Astrocyte (in vitro differentiated cells and primary cell): ENCODE results near the gene MAPK1IP1L. TPM values are rescaled to one million over a fixed set of nuclear protein-coding genes. Genes with fewer than 3 reads are reported as not detected.
"Not testable (repeated sequence)": the region's sequence is repeated elsewhere in the genome, so short reads cannot be mapped to it uniquely, and the experiment has no call there.

Source experiments
- DNase-seq: peaks from one replicate; pipeline ENCODE4 v3.0.0-alpha.2; 2010; ENCODE audit warnings: low read depth
- FAIRE-seq: peaks from 2 replicates; lab custom pipeline; 2011; peaks lifted over from hg19 to GRCh38; lab: Jason Lieb, UNC
- H2AFZ ChIP-seq: 2 replicates; pipeline ENCODE4 v1.6.0; 2012; ENCODE audit warnings: low read depth, low read length, inconsistent platforms
- H3K27ac ChIP-seq: 2 replicates; pipeline ENCODE4 v1.5.1; 2011; ENCODE audit warnings: low read depth, low read length, inconsistent platforms
- H3K27me3 ChIP-seq: 2 replicates; pipeline ENCODE4 v1.6.0; 2011; ENCODE audit warnings: low read length, inconsistent platforms; ENCODE audit not compliant: insufficient read depth
- H3K36me3 ChIP-seq: 2 replicates; pipeline ENCODE4 v1.5.1; 2011; ENCODE audit warnings: low read length, inconsistent platforms; ENCODE audit not compliant: insufficient read depth
- H3K4me1 ChIP-seq: 2 replicates; pipeline ENCODE4 v1.5.1; 2011; ENCODE audit warnings: low read length, inconsistent platforms; ENCODE audit not compliant: insufficient read depth
- H3K4me2 ChIP-seq: 2 replicates; pipeline ENCODE4 v1.6.0; 2012; ENCODE audit warnings: low read length, inconsistent platforms
- H3K4me3 ChIP-seq: 2 replicates; pipeline ENCODE4 v1.5.1; 2011; ENCODE audit warnings: low read depth, mild to moderate bottlenecking, low read length, inconsistent platforms; ENCODE audit not compliant: insufficient read depth
- H3K79me2 ChIP-seq: 2 replicates; pipeline ENCODE4 v1.6.0; 2012; ENCODE audit warnings: mild to moderate bottlenecking, low read length, inconsistent platforms; ENCODE audit not compliant: insufficient read depth
- H3K9ac ChIP-seq: 2 replicates; pipeline ENCODE4 v1.6.0; 2012; ENCODE audit warnings: mild to moderate bottlenecking, low read length, inconsistent platforms
- H3K9me3 ChIP-seq: 2 replicates; pipeline ENCODE4 v1.5.1; 2012; ENCODE audit warnings: low read depth, mild to moderate bottlenecking, low read length, inconsistent platforms; ENCODE audit not compliant: insufficient read depth
- H4K20me1 ChIP-seq: 2 replicates; pipeline ENCODE4 v1.6.0; 2012; ENCODE audit warnings: low read length, inconsistent platforms; ENCODE audit not compliant: insufficient read depth
- H3K27ac Mint-ChIP-seq: one replicate; pipeline ENCODE4 v1.8.0; 2021; ENCODE audit warnings: mild to moderate bottlenecking, mixed read lengths; ENCODE audit not compliant: unreplicated experiment
- H3K27me3 Mint-ChIP-seq: one replicate; pipeline ENCODE4 v1.8.0; 2021; ENCODE audit warnings: low read depth, mixed read lengths; ENCODE audit not compliant: unreplicated experiment
- H3K36me3 Mint-ChIP-seq: one replicate; pipeline ENCODE4 v1.8.0; 2021; ENCODE audit warnings: low read depth, mixed read lengths; ENCODE audit not compliant: unreplicated experiment
- H3K4me1 Mint-ChIP-seq: one replicate; pipeline ENCODE4 v1.8.0; 2021; ENCODE audit warnings: low read depth, mixed read lengths; ENCODE audit not compliant: unreplicated experiment
- H3K4me3 Mint-ChIP-seq: one replicate; pipeline ENCODE4 v1.8.0; 2021; ENCODE audit warnings: mild to moderate bottlenecking, moderate library complexity, mixed read lengths; ENCODE audit not compliant: unreplicated experiment
- H3K9me3 Mint-ChIP-seq: one replicate; pipeline ENCODE4 v1.8.0; 2021; ENCODE audit warnings: mild to moderate bottlenecking, mixed read lengths; ENCODE audit not compliant: unreplicated experiment
- EZH2 ChIP-seq: IDR thresholded peaks from 2 replicates; pipeline ENCODE4 v1.6.1; 2012; ENCODE audit warnings: mild to moderate bottlenecking, low read length, inconsistent platforms; ENCODE audit not compliant: insufficient read depth
- total RNA-seq: library from RNA; stranded (reverse); gene quantifications from 2 replicates; pipeline ENCODE4 v1.2.1, GENCODE V29; 2021
- TF ChIP-seq, protein P1 (sequence below): IDR thresholded peaks from 2 replicates; pipeline ENCODE4 v1.5.1; 2011; ENCODE audit warnings: low read depth, mild to moderate bottlenecking, inconsistent platforms, low read length, moderate library complexity; ENCODE audit not compliant: insufficient read depth

MAPK1IP1L gene
- total RNA-seq, 1 donor from 2014 or later: 111 TPM

DNA sequence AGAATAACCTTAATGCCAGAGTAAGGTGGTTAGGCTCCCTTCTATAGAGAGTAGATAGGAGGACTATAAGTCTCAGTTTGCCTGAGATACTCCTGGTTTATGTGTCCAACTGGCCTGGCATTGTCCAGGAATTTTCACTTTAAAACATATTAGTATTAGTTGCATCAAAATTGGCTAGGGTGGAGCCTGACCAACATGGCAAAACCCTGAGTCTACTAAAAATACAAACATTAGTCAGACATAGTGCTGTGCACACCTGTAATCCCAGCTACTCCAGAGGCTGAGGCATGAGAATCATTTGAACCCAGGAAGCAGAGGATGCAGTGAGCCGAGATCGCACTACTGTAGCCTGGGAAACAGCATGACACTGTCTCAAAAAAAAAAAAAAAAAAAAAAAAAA, 36.4 kb upstream of the MAPK1IP1L start:
- Histone ChIP-seq H4K20me1 (no peaks in the 10 kb centered on the region), H3K27me3 (no peaks in the 10 kb centered on the region), H3K27ac (no peak overlapping the region), H2AFZ (no peak overlapping the region), H3K36me3 (peaks cover 4% of the 10 kb centered on the region), H3K4me1 (no peaks in the 10 kb centered on the region), H3K4me2 (no peak overlapping the region), H3K4me3 (no peak overlapping the region), H3K79me2 (peaks cover 20% of the 10 kb centered on the region), H3K9me3 (no peaks in the 10 kb centered on the region), H3K9ac (no peak overlapping the region)
- DNase-seq: no peak
- no peak for TF ChIP-seq EZH2
- TF ChIP-seq, protein P1, sequence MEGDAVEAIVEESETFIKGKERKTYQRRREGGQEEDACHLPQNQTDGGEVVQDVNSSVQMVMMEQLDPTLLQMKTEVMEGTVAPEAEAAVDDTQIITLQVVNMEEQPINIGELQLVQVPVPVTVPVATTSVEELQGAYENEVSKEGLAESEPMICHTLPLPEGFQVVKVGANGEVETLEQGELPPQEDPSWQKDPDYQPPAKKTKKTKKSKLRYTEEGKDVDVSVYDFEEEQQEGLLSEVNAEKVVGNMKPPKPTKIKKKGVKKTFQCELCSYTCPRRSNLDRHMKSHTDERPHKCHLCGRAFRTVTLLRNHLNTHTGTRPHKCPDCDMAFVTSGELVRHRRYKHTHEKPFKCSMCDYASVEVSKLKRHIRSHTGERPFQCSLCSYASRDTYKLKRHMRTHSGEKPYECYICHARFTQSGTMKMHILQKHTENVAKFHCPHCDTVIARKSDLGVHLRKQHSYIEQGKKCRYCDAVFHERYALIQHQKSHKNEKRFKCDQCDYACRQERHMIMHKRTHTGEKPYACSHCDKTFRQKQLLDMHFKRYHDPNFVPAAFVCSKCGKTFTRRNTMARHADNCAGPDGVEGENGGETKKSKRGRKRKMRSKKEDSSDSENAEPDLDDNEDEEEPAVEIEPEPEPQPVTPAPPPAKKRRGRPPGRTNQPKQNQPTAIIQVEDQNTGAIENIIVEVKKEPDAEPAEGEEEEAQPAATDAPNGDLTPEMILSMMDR: no peak
- Mint-ChIP-seq H3K27ac (no peak overlapping the region), H3K4me3 (no peak overlapping the region), H3K9me3 (no peaks in the 10 kb centered on the region), H3K27me3 (no peaks in the 10 kb centered on the region), H3K4me1 (no peaks in the 10 kb centered on the region), H3K36me3 (no peaks in the 10 kb centered on the region)
- FAIRE-seq: no peak

DNA sequence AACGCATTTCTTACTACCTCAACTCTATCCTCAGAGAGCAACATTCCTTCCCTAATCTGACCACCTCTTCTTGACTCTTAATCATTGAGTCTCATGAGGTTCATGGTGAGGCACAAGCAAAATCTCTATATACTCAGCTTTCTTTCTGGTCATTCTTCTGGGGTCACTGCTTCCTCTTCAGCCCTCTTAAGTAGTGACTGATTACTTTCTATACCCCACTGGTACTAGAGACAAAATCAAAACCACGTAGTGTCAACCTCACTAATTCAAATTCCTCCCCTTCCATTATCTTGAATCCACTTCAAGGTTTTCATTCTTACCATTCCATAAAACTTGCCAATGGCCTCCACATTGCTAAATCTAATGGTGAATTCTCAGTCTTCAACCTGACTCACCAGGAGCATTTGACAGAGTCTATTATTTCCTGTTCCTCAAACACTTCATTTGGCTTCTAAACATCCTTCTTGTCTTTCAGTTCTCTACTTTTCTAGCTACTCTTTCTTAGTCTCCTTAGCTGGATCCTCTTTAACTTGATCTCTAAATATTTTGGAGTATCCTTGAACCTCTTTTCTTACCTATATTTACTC, 31.4 kb upstream of the MAPK1IP1L start:
- TF ChIP-seq, protein P1: no peak
- no peak for TF ChIP-seq EZH2
- FAIRE-seq: peak; percentile 23
- Histone ChIP-seq H3K27me3 (no peaks in the 10 kb centered on the region), H4K20me1 (no peaks in the 10 kb centered on the region), H2AFZ (no peak overlapping the region), H3K4me2 (no peak overlapping the region), H3K36me3 (no peaks in the 10 kb centered on the region), H3K9ac (no peak overlapping the region), H3K4me3 (no peak overlapping the region), H3K79me2 (peaks cover 25% of the 10 kb centered on the region), H3K9me3 (no peaks in the 10 kb centered on the region), H3K27ac (no peak overlapping the region), H3K4me1 (no peaks in the 10 kb centered on the region)
- no peaks in the 10 kb centered on the region for H3K27me3 Mint-ChIP-seq
- DNase-seq: peak; percentile 27
- H3K27ac Mint-ChIP-seq: no peak overlapping the region
- no peaks in the 10 kb centered on the region for H3K9me3 Mint-ChIP-seq
- peaks cover 3% of the 10 kb centered on the region for H3K4me1 Mint-ChIP-seq
- no peaks in the 10 kb centered on the region for H3K36me3 Mint-ChIP-seq
- H3K4me3 Mint-ChIP-seq: no peak overlapping the region

DNA sequence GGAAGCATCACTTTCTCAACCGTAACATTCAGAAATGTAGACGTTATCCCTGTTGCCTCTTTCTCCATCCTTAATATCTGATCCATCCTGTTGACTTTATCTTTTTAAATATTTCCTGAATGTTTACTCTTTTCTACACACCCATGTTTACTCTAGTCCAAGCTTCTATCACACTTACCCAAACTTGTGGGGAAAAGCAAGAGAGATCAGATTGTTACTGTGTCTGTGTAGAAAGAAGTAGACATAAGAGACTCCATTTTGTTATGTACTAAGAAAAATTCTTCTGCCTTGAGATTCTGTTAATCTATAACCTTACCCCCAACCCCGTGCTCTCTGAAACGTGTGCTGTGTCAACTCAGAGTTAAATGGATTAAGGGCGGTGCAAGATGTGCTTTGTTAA, 27.1 kb upstream of the MAPK1IP1L start:
- not testable (repeated sequence) for H3K9me3 Mint-ChIP-seq, H3K4me3 Mint-ChIP-seq, FAIRE-seq, H3K27ac ChIP-seq, H3K27me3 ChIP-seq, H3K36me3 Mint-ChIP-seq, H3K4me2 ChIP-seq, H3K9ac ChIP-seq, H3K27me3 Mint-ChIP-seq, H2AFZ ChIP-seq, H3K36me3 ChIP-seq, H3K9me3 ChIP-seq, H3K27ac Mint-ChIP-seq, DNase-seq, H3K4me3 ChIP-seq
- Histone ChIP-seq H4K20me1 (peaks cover 12% of the 10 kb centered on the region), H3K79me2 (peaks cover 59% of the 10 kb centered on the region), H3K4me1 (peaks cover 22% of the 10 kb centered on the region)
- H3K4me1 Mint-ChIP-seq: peaks cover 18% of the 10 kb centered on the region
